WTC11 (cell line): ENCODE measurements around the gene C3orf49. TPM values are rescaled to one million over a fixed set of nuclear protein-coding genes. Genes with fewer than 3 reads are reported as not detected.

Experiments
- ATAC-seq: fragments of 200-7000 bp; cut with Tn5 transposase; 2 replicates; pipeline ENCODE4 v1.10.0; 2021; ENCODE audit warnings: mild to moderate bottlenecking, moderate library complexity
- CTCF ChIA-PET: fragments of 300-600 bp; sonication (Branson Sonifier 250); formaldehyde crosslinking; loops from one replicate; lab custom pipeline; 2021; ENCODE audit warnings: antibody characterized with exemption; lab: Charles Lee
- POLR2A ChIA-PET: fragments of 350-600 bp; sonication (Branson Sonifier 250); formaldehyde crosslinking; loops from one replicate; lab custom pipeline; 2021; ENCODE audit warnings: antibody characterized with exemption; lab: Charles Lee
- DNase-seq: peaks from one replicate; pipeline ENCODE4 v3.0.0; 2021; ENCODE audit warnings: low spot score
- H3K27ac Mint-ChIP-seq: 2 replicates; pipeline ENCODE4 v1.8.0; 2021; ENCODE audit warnings: mixed read lengths
- H3K27me3 Mint-ChIP-seq: 2 replicates; pipeline ENCODE4 v1.8.0; 2021; ENCODE audit warnings: low read depth, mild to moderate bottlenecking, moderate library complexity, mixed read lengths
- H3K36me3 Mint-ChIP-seq: 2 replicates; pipeline ENCODE4 v1.8.0; 2021; ENCODE audit warnings: mixed read lengths
- H3K4me1 Mint-ChIP-seq: 2 replicates; pipeline ENCODE4 v1.8.0; 2022; ENCODE audit warnings: mixed read lengths
- H3K4me3 Mint-ChIP-seq: 2 replicates; pipeline ENCODE4 v1.8.0; 2021; ENCODE audit warnings: mild to moderate bottlenecking, moderate library complexity, mixed read lengths
- H3K9me3 Mint-ChIP-seq: 2 replicates; pipeline ENCODE4 v1.8.0; 2021; ENCODE audit warnings: mixed read lengths
- AFF4 ChIP-seq: sonication (generic); formaldehyde crosslinking; IDR thresholded peaks from 2 replicates; pipeline ENCODE4 v1.8.1; 2023; ENCODE audit warnings: mild to moderate bottlenecking, missing genetic modification reagents, borderline replicate concordance
- E2F1 ChIP-seq: sonication (generic); formaldehyde crosslinking; IDR thresholded peaks from 2 replicates; pipeline ENCODE4 v1.8.0; 2022; ENCODE audit warnings: mild to moderate bottlenecking, missing genetic modification reagents
- E2F4 ChIP-seq: sonication (generic); formaldehyde crosslinking; IDR thresholded peaks from 2 replicates; pipeline ENCODE4 v1.8.1; 2022; ENCODE audit warnings: low read depth, mild to moderate bottlenecking, moderate library complexity, missing genetic modification reagents, borderline replicate concordance
- ELF4 ChIP-seq: sonication (generic); formaldehyde crosslinking; IDR thresholded peaks from 2 replicates; pipeline ENCODE4 v1.8.1; 2022; ENCODE audit warnings: low read depth, mild to moderate bottlenecking, moderate library complexity, missing genetic modification reagents
- ETV6 ChIP-seq: sonication (generic); formaldehyde crosslinking; IDR thresholded peaks from 2 replicates; pipeline ENCODE4 v1.8.1; 2022; ENCODE audit warnings: mild to moderate bottlenecking, missing genetic modification reagents
- FOXJ3 ChIP-seq: sonication (generic); formaldehyde crosslinking; IDR thresholded peaks from 2 replicates; pipeline ENCODE4 v1.9.0; 2021; ENCODE audit warnings: missing genetic modification reagents, mild to moderate bottlenecking, borderline replicate concordance
- FOXP4 ChIP-seq: sonication (generic); formaldehyde crosslinking; IDR thresholded peaks from 2 replicates; pipeline ENCODE4 v1.8.0; 2022; ENCODE audit warnings: mild to moderate bottlenecking, missing genetic modification reagents
- GABPB1 ChIP-seq: sonication (generic); formaldehyde crosslinking; IDR thresholded peaks from 2 replicates; pipeline ENCODE4 v1.8.1; 2023; ENCODE audit warnings: mild to moderate bottlenecking, missing genetic modification reagents
- HMGA2 ChIP-seq: fragments of 250-450 bp; sonication (Bioruptor Pico); IDR thresholded peaks from 2 replicates; pipeline ENCODE4 v1.4.0; 2021; ENCODE audit warnings: mild to moderate bottlenecking, moderate library complexity
- JUN ChIP-seq: sonication (generic); formaldehyde crosslinking; IDR thresholded peaks from 2 replicates; pipeline ENCODE4 v1.8.0; 2023; ENCODE audit warnings: mild to moderate bottlenecking, missing genetic modification reagents
- MLX ChIP-seq: sonication (generic); formaldehyde crosslinking; IDR thresholded peaks from 2 replicates; pipeline ENCODE4 v1.8.1; 2023; ENCODE audit warnings: mild to moderate bottlenecking, missing genetic modification reagents, moderate library complexity
- NFE2L1 ChIP-seq: sonication (generic); formaldehyde crosslinking; IDR thresholded peaks from 2 replicates; pipeline ENCODE4 v1.8.1; 2023; ENCODE audit warnings: missing genetic modification reagents
- OVOL2 ChIP-seq: fragments of 250-450 bp; sonication (Bioruptor Pico); IDR thresholded peaks from 2 replicates; pipeline ENCODE4 v1.9.0; 2021; ENCODE audit warnings: mild to moderate bottlenecking, borderline replicate concordance
- PREB ChIP-seq: sonication (generic); formaldehyde crosslinking; IDR thresholded peaks from 2 replicates; pipeline ENCODE4 v1.8.1; 2022; ENCODE audit warnings: mild to moderate bottlenecking, missing genetic modification reagents, moderate library complexity, borderline replicate concordance
- SMAD3 ChIP-seq: sonication (generic); formaldehyde crosslinking; IDR thresholded peaks from 2 replicates; pipeline ENCODE4 v1.8.0; 2022; ENCODE audit warnings: missing genetic modification reagents, mild to moderate bottlenecking, borderline replicate concordance
- SMAD4 ChIP-seq: sonication (generic); formaldehyde crosslinking; IDR thresholded peaks from 2 replicates; pipeline ENCODE4 v1.8.0; 2022; ENCODE audit warnings: mild to moderate bottlenecking, missing genetic modification reagents
- TCF7 ChIP-seq: sonication (generic); formaldehyde crosslinking; IDR thresholded peaks from 2 replicates; pipeline ENCODE4 v1.8.0; 2022; ENCODE audit warnings: mild to moderate bottlenecking, low read depth, missing genetic modification reagents, moderate library complexity
- TEAD1 ChIP-seq: sonication (generic); formaldehyde crosslinking; IDR thresholded peaks from 2 replicates; pipeline ENCODE4 v1.8.0; 2022; ENCODE audit warnings: mild to moderate bottlenecking, missing genetic modification reagents
- TP53 ChIP-seq: sonication (generic); formaldehyde crosslinking; IDR thresholded peaks from 2 replicates; pipeline ENCODE4 v1.8.1; 2023; ENCODE audit warnings: mild to moderate bottlenecking, missing genetic modification reagents
- ZMAT4 ChIP-seq: fragments of 250-450 bp; sonication (Bioruptor Pico); IDR thresholded peaks from 2 replicates; pipeline ENCODE4 v1.9.0; 2021; ENCODE audit warnings: mild to moderate bottlenecking
- ZNF138 ChIP-seq: sonication (generic); formaldehyde crosslinking; conservative IDR thresholded peaks from 2 replicates; pipeline ENCODE4 v1.8.1; 2022; ENCODE audit warnings: mild to moderate bottlenecking, moderate library complexity, missing genetic modification reagents
- ZNF232 ChIP-seq: sonication (generic); formaldehyde crosslinking; IDR thresholded peaks from 2 replicates; pipeline ENCODE4 v1.8.0; 2022; ENCODE audit warnings: mild to moderate bottlenecking, missing genetic modification reagents
- ZNF263 ChIP-seq: sonication (generic); formaldehyde crosslinking; IDR thresholded peaks from 2 replicates; pipeline ENCODE4 v1.8.1; 2022; ENCODE audit warnings: low read depth, mild to moderate bottlenecking, moderate library complexity, missing genetic modification reagents
- ZNF416 ChIP-seq: fragments of 250-450 bp; sonication (Bioruptor Pico); IDR thresholded peaks from 2 replicates; pipeline ENCODE4 v1.9.0; 2021; ENCODE audit warnings: mild to moderate bottlenecking, inconsistent platforms
- ZNF423 ChIP-seq: fragments of 250-450 bp; sonication (Bioruptor Pico); IDR thresholded peaks from 2 replicates; pipeline ENCODE4 v2.1.2; 2022; ENCODE audit warnings: mild to moderate bottlenecking, moderate library complexity
- ZSCAN18 ChIP-seq: fragments of 250-450 bp; sonication (Bioruptor Pico); IDR thresholded peaks from 2 replicates; pipeline ENCODE4 v2.1.2; 2022; ENCODE audit warnings: mild to moderate bottlenecking, moderate library complexity
- total RNA-seq: library from RNA; stranded (reverse); gene quantifications from 3 replicates; pipeline ENCODE4 v1.2.3, GENCODE V29; 2021

C3orf49 gene
- total RNA-seq, 1 experiment from 2014 or later: not detected

- ATAC-seq (no peak), DNase-seq (no peak)
- Mint-ChIP-seq H3K27me3 (no peaks in the 10 kb centered on the region), H3K9me3 (no peaks in the 10 kb centered on the region; the same call in 1 of the 2 replicates), H3K4me1 (peaks cover 3% of the 10 kb centered on the region; the same call in 1 of the 2 replicates), H3K27ac (no peak overlapping the region), H3K36me3 (peaks cover 21% of the 10 kb centered on the region), H3K4me3 (no peak overlapping the region)
- ChIA-PET CTCF (no interaction called here), POLR2A (no interaction called here)
- TF ChIP-seq FOXP4 (CRISPR knock-in tag) (no peak), ETV6 (CRISPR knock-in tag) (no peak), ELF4 (no peak), SMAD4 (CRISPR knock-in tag) (no peak), GABPB1 (CRISPR knock-in tag) (no peak), HMGA2 (CRISPR knock-in tag) (no peak), FOXJ3 (no peak), MLX (no peak), ZMAT4 (CRISPR knock-in tag) (no peak), E2F4 (CRISPR knock-in tag) (no peak), ZNF138 (CRISPR knock-in tag) (no peak), JUN (CRISPR knock-in tag) (no peak), ZNF263 (CRISPR knock-in tag) (no peak), OVOL2 (CRISPR knock-in tag) (no peak), PREB (no peak)
Observed at GRCh38 chr3:63830526-63830925, 11.4 kb downstream of the C3orf49 start.

GRCh38 chr3:63832395-63832794, 13.3 kb downstream of the C3orf49 start:
- no peaks in the 10 kb centered on the region; the same call in 1 of the 2 replicates for H3K9me3 Mint-ChIP-seq
- CTCF ChIA-PET: no interaction called here
- no peaks in the 10 kb centered on the region for H3K4me1 Mint-ChIP-seq
- DNase-seq (no peak), ATAC-seq (no peak)
- POLR2A ChIA-PET: no interaction called here
- H3K27ac Mint-ChIP-seq: no peak overlapping the region
- peaks cover 26% of the 10 kb centered on the region for H3K36me3 Mint-ChIP-seq
- H3K27me3 Mint-ChIP-seq: no peaks in the 10 kb centered on the region
- H3K4me3 Mint-ChIP-seq: no peak overlapping the region
- no peak for TF ChIP-seq NFE2L1
- no peak for TF ChIP-seq SMAD3 (CRISPR knock-in tag)
- TF ChIP-seq TCF7 (CRISPR knock-in tag): no peak
- TF ChIP-seq ETV6 (CRISPR knock-in tag): no peak
- no peak for TF ChIP-seq ZNF232
- TF ChIP-seq ZNF138 (CRISPR knock-in tag): no peak
- TF ChIP-seq AFF4 (CRISPR knock-in tag): no peak
- TF ChIP-seq E2F1 (CRISPR knock-in tag): no peak
- TF ChIP-seq ZNF423 (CRISPR knock-in tag): no peak
- no peak for TF ChIP-seq TEAD1 (CRISPR knock-in tag)
- TF ChIP-seq TP53 (CRISPR knock-in tag): no peak
- no peak for TF ChIP-seq ZNF416
- no peak for TF ChIP-seq ZSCAN18
- TF ChIP-seq SMAD4 (CRISPR knock-in tag): no peak
